ENCODE data around the gene MYBL2.
A peak's percentile ranks its signal among the peaks of the same experiment; 100 is the strongest.
"Not testable (repeated sequence)": the region's sequence is repeated elsewhere in the genome, so short reads cannot be mapped to it uniquely, and the experiment has no call there.

Gene MYBL2

GRCh38 chr20:43755390-43755789 is 88.5 kb downstream of the MYBL2 start:
- DNase-seq, result no peak

- DNase-seq, result no peak
Measured at GRCh38 chr20:43755851-43756250, 88.9 kb downstream of the MYBL2 start.

- not testable (repeated sequence) for DNase-seq
Measured at GRCh38 chr20:43757888-43758287, 91.0 kb downstream of the MYBL2 start.

GRCh38 chr20:43761386-43762340 is 94.7 kb downstream of the MYBL2 start:
- peak; percentile 2 for DNase-seq

GRCh38 chr20:43762911-43763310 is 96.0 kb downstream of the MYBL2 start:
- DNase-seq, result no peak

GRCh38 chr20:43765916-43766315 is 99.0 kb downstream of the MYBL2 start:
- no peak for DNase-seq

All from NCI-H69 (cell line).